Heart right ventricle (tissue), 16 donors: ENCODE data around the gene BPIFB6. TPM values are rescaled to one million over a fixed set of nuclear protein-coding genes. Genes with fewer than 3 reads are reported as not detected.

ENCODE experiments used
- ATAC-seq, 8 donors: fragments of 200-7000 bp; cut with Tn5 transposase; one replicate each; pipeline ENCODE4 v1.9.1; 2020; ENCODE audit warnings: mild to moderate bottlenecking in 8 of 8, moderate library complexity in 8 of 8, moderate number of reproducible peaks in 1 of 8
- DNase-seq, 2 donors: peaks; one replicate each; pipeline ENCODE4 v3.0.0-alpha.2; 2020
- H3K27ac ChIP-seq, 10 donors: fragments of 200-600 bp; sonication (generic) in 2 of 10; one replicate each; pipeline versions ENCODE4 v1.5.0 to v1.8.0; 2020 to 2022; ENCODE audit warnings: mild to moderate bottlenecking in 3 of 10
- H3K27me3 ChIP-seq, 7 donors: fragments of 200-600 bp; one replicate each; pipeline ENCODE4 v1.8.0; 2021 to 2022; ENCODE audit warnings: mild to moderate bottlenecking in 2 of 7
- H3K36me3 ChIP-seq, 9 donors: fragments of 200-600 bp; sonication (generic) in 1 of 9; one replicate each; pipeline versions ENCODE4 v1.5.0 to v1.8.0; 2020 to 2022; ENCODE audit warnings: mild to moderate bottlenecking in 2 of 9
- H3K4me1 ChIP-seq, 9 donors: fragments of 200-600 bp; sonication (generic) in 1 of 9; one replicate each; pipeline versions ENCODE4 v1.5.0 to v1.8.0; 2020 to 2022; ENCODE audit warnings: mild to moderate bottlenecking in 4 of 9
- H3K4me3 ChIP-seq, 10 donors: fragments of 200-600 bp; sonication (generic) in 2 of 10; one replicate each; pipeline versions ENCODE4 v1.5.0 to v1.8.0; 2020 to 2022; ENCODE audit warnings: mild to moderate bottlenecking in 7 of 10, moderate library complexity in 2 of 10
- H3K9me3 ChIP-seq, 11 donors: fragments of 200-600 bp in 10 of 11; sonication (generic) in 2 of 11; one replicate each; pipeline versions ENCODE4 v1.5.0 to v1.8.0; 2013 to 2022; ENCODE audit warnings: mild to moderate bottlenecking in 2 of 11, control low read depth in 1 of 11, moderate library complexity in 1 of 11
- CTCF ChIP-seq, 9 donors: fragments of 200-600 bp; sonication (generic) in 2 of 9; IDR thresholded peaks; one replicate each; pipeline versions ENCODE4 v1.5.0 to v1.8.0; 2021 to 2022; ENCODE audit warnings: antibody characterized with exemption in 9 of 9, mild to moderate bottlenecking in 5 of 9, moderate library complexity in 1 of 9
- WGBS, 2 donors: extraction: QIAGEN DNeasy Blood & Tissue Kit; methylation state at CpG; one replicate each; pipeline ENCODE4 v1.1.7; 2013; ENCODE audit warnings: inconsistent platforms in 1 of 2; 5-methylcytosine and 5-hydroxymethylcytosine counted together
- intact Hi-C, 10 donors: fragments of 100-400 bp; cut with DNase I; formaldehyde crosslinking; loops; one replicate each; pipeline versions ENCODE4 v1.11.1 to v1.14.2; 2022
- polyA plus RNA-seq, 2 donors: library from polyadenylated mRNA; stranded (reverse); fragments of 200-250 nt; gene quantifications; one replicate each; pipeline ENCODE4 v1.2.3, GENCODE V29; 2013
- total RNA-seq, 10 donors: library from RNA; stranded (reverse); fragmentation: NEBNext Ultra II Directional in 3 of 10; extraction: Animal tissue kit (Norgen Biotek cat#: 25700) in 3 of 10; gene quantifications; one replicate each; pipeline versions ENCODE4 v1.2.1 to v1.2.4, GENCODE V29; 2021 to 2023
- donor health status: Arrhythmogenic right ventricular cardiomyopathy.
- donor health status: ischemic (EF 13 %, LVEDD 7.1; RV severe dilation, severe dysfunction).
- donor health status: healthy with polysubstance abuse.
- donor health status: DM: no; HTN: yes; CAD: no.
- donor health status: DM: no; HTN: no; CAD: no.
- donor health status: ischemic (EF 25% LVEDD 6.9; RV normal size, moderate dysfunction).
- donor health status: ischemic (EF 25% LVEDD 5.7; RV mildly dilated, moderate dysfunction).
- donor health status: healthy.
- donor health status: DM: yes; HTN: yes; CAD: no.
- donor health status: Ischemic cardiomyopathy.
- donor health status: ischemic (EF 35%, LVEDD 5.7; RV mildly dilated, moderate dysfunction).
- donor health status: nonischemic (EF 11% LVEDD 7.7; RV severe dilation, severe dysfunction).
- donor health status: DM: yes; HTN: yes; CAD: no.
- donor health status: PGD.
- donor health status: ischemic (EF 29% LVEDD 5.4; RV normal size, mild dysfunction).
- donor health status: nonischemic (EF 23%, LVEDD 6.1; RV moderate dilation, normal function).

Gene BPIFB6
- total and polyA plus RNA-seq, 12 donors = not detected

GRCh38 chr20:33065785-33066184, 34.3 kb downstream of the BPIFB6 start:
- Histone ChIP-seq H3K36me3 (no peaks in the 10 kb centered on the region), H3K4me3 (no peak overlapping the region), H3K4me1 (no peaks in the 10 kb centered on the region), H3K9me3 (no peaks in the 10 kb centered on the region), H3K27me3 (peaks cover 0 to 6% (median 0%) of the 10 kb centered on the region in 7 donors), H3K27ac (no peak overlapping the region)
- no peak for TF ChIP-seq CTCF (IDR thresholded peaks at IDR 0.05)
- intact Hi-C loops = no loop called here
- DNase-seq = no peak
- no peak for ATAC-seq
- 82 to 83% methylated on average over 9 of the region's 9 CpGs for WGBS, 2 donors

- ATAC-seq (no peak), DNase-seq (no peak)
- no peak for TF ChIP-seq CTCF (IDR thresholded peaks at IDR 0.05)
- WGBS, 2 donors = 71 to 72% methylated on average over 3 of the region's 3 CpGs
- intact Hi-C loops = no loop called here
- no peak overlapping the region for H3K27ac ChIP-seq
- H3K4me3 ChIP-seq = no peak overlapping the region
- H3K4me1 ChIP-seq = no peaks in the 10 kb centered on the region
- H3K9me3 ChIP-seq = peaks cover 0 to 6% (median 0%) of the 10 kb centered on the region in 11 donors
- peaks cover 0 to 6% (median 6%) of the 10 kb centered on the region in 7 donors for H3K27me3 ChIP-seq
- no peaks in the 10 kb centered on the region for H3K36me3 ChIP-seq
Measured at GRCh38 chr20:33067806-33068205, 36.4 kb downstream of the BPIFB6 start.

GRCh38 chr20:33068251-33068939, 36.9 kb downstream of the BPIFB6 start:
- no peaks in the 10 kb centered on the region for H3K4me1 ChIP-seq
- ATAC-seq (no peak), DNase-seq (no peak)
- intact Hi-C loops = no loop called here
- WGBS, 2 donors = 75 to 81% methylated on average over 12 of the region's 12 CpGs
- H3K27me3 ChIP-seq = peaks cover 0 to 6% (median 6%) of the 10 kb centered on the region in 7 donors
- no peak for TF ChIP-seq CTCF (IDR thresholded peaks at IDR 0.05)
- H3K9me3 ChIP-seq = peaks cover 0 to 6% (median 0%) of the 10 kb centered on the region in 11 donors
- no peaks in the 10 kb centered on the region for H3K36me3 ChIP-seq
- H3K4me3 ChIP-seq = no peak overlapping the region
- no peak overlapping the region for H3K27ac ChIP-seq

GRCh38 chr20:33069673-33070072, 38.2 kb downstream of the BPIFB6 start:
- Histone ChIP-seq H3K27ac (no peak overlapping the region), H3K4me3 (no peak overlapping the region), H3K27me3 (peaks cover 0 to 6% (median 6%) of the 10 kb centered on the region in 7 donors), H3K4me1 (no peaks in the 10 kb centered on the region), H3K9me3 (peaks cover 0 to 6% (median 0%) of the 10 kb centered on the region in 11 donors), H3K36me3 (no peaks in the 10 kb centered on the region)
- ATAC-seq = no peak
- WGBS, 2 donors = 79 to 87% methylated on average over 9 of the region's 9 CpGs
- DNase-seq = no peak
- intact Hi-C loops = no loop called here
- TF ChIP-seq CTCF (IDR thresholded peaks at IDR 0.05) = no peak
